NCI-H2227 treated with DMSO at 0.1 percent for 48 hours (cell line): Measurements from ENCODE around the gene CBL.
A peak's percentile ranks its signal among the peaks of the same experiment; 100 is the strongest.

Source experiments
- DNase-seq: peaks from one replicate; lab custom pipeline; 2025; lab: John Stamatoyannopoulos, UW

CBL gene

DNA sequence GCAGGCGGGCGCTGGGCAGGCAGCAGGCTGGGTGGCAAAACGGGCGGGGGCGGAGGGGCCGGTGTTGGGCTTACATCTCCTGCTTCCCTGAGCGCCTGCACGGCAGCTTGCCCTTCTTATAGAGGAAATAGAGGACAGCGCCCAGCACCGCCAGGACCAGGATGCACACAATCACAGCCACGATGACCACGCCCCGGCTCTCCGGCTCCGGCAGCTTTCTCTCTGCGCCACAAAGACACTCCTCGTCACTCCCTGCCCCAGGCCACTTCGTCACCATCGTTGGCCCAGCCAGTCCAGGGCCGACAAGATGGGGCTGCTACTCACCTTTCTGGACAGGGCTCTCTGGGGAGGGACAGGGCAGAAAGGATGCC is 104.5 kb downstream of the CBL start:
- no peak for DNase-seq

DNA sequence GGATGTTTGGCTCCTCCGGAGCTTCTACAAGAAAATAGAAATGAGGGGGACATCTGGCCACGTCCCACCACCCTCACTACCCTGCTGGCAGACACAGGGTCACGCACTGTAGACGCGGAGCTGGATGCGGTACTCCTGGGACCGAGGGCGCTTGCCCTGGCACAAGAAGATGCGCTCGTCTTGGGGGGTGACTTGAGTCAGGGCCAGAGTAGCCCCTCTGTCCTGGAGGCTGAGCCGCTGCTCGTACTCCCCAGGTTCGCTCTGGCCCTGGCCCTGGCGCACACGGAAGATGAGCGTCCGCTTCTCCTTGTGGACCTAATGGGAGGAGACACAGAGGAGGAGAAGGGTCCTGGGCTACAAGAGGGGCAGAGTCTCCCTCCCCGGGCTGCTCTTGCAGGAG is 108.6 kb downstream of the CBL start:
- peak; percentile 31 for DNase-seq

DNA sequence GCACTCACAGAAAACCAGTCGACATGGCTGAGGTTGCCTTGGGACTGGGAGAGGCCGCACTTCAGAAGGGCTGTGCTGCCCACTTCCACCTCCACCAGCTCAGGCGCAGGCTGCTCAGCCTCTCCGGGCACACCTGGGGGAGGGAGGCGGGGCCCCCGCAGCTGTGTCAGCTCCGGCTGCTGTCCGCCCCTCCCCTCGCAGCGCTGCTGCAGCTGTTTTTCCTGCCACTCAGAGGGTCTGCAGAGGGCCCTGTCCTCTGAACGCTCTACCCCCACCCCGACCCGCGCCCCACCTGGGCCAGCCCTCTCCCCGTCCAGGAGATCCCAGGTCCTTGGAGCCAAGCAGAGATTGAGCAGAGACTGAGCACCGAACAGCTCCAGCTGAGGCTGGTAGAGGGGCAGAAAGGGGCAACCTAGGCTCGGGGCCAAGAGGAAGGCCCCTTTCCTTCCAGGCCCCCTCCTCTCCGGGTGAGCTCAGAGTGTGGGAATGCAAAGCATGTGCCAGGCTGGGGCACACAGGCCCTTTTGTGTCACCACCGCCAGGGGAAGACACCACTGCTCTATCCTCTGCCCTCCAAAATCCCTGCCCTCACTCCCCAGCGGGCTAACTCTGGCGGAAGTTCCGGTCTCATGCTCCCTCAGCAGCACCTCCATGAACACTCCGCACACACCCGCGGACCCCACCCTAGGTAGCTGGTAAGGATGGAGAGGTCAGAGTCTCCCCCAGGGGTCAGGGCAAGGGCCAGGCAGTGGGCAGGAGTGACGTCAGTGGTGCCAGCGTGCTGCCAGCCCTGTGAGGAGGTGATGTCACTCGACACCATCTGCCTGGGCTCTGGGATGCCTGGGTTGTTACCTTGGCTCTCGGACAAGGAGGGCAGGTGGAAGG is 109.2 kb downstream of the CBL start:
- DNase-seq, result peak; percentile 31

DNA sequence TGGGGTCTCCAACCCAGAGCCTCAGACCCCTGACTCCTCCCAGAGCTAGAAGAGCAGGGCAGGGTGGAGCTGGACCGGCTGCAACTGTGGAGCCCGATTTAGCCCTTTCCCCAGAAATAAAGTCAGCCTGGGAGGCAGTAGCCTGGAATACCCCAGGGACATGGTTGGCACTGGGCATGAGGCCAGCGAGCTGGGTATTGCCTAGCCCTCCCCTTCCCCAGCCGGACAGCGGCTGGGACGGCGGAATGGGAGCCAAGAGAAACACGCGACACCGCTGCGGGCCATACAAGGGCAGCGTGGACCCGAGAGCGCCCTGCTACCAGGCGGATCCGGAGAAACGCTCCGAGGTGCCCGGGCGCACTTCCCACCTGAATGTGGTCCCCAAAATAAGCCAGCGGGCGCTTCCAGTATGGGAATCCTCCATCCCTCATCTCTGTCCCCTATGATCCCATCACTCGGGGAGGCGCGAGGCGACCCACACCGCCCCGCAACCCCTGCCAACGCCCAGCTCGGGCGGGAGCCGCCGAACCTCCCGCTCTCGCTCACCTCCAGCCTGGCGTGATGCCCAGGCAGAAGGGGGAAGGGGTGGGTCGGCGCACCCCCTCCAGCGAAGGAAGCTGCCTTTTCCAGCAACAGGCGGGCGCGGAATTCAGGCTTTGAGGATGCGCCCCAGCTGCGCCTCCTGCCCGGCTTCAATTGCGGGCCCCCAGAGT is 110.0 kb downstream of the CBL start:
- DNase-seq, result peak; percentile 12

DNA sequence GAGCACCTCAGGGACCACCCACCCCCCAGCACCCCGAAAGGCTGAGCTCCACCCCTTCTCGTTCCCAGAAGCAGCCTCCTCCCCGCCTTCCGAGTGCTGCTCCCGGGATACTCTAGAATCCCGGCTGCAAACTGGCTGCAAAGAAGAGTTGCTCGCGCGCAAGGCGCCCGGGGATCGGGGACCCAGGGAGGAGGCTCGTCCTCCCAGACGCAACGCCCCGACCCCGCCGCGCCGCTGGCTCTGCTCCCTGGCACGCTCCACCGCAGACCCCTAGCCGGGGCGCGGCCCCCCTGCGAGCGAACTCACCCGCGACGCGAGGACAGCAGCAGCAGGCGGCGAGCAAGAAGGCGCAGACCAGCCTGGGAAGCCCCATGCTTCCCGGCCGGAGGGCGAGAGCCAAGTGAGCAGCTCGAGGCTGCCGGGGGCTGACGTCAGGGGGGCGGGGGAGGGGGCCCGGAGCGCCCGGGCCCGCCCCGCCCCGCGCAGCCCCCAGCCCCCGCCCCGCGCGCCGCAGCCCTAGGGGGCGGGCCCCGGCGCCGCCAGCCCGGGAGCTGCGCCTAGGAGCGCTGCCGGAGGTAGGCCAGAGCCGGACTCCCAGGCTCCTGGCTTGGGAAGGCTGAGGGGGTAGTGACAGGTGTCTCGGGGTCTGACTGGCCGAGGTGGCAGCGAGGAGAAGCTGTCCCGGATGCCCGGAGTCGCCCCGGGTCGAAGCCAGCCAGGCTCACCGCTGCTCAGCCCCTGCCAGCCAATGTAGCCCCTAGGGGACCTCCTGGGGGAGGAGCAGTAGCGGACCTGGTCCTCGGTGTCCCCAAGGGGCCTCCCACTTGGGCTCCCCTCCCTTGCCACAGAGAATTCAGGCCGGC is 110.8 kb downstream of the CBL start, which contains the start of gene MCAM:
MCAM (minus strand) TSS at position 402 of the 863 bp plus-strand sequence; CDS start at position 373, 29 bp downstream.
- no peak for DNase-seq

DNA sequence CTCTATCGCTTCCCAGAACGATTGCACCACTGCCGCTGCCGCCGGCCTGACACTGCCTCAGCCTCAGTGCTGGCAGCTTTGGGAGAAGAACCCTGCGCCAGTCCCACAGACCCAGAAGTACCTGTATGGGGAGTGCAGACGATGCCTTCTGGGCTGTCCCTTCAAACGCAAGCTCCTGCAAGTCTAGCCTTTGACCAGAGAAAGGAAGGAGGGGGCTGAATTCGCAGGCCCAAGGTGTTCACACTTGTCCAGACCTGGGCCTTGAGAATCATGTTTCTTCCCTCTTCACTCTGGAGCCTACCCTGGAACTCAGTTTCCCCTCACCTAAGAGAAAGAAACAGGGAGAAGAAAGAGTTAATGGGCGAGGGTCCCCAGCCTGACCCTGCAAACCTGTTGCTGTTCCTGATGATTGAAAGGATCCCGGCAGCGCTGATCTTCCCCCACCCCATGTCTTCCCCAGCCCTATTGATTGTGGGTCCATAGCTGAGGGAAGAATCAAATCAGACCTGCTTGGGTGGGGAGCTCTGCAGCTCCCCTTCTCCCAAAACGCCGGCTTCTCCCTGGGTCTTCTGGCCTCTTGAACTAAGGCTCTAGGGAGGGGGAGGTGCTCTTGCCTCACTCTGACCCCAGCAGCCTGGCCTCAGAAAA is 111.6 kb downstream of the CBL start:
- no peak for DNase-seq

DNA sequence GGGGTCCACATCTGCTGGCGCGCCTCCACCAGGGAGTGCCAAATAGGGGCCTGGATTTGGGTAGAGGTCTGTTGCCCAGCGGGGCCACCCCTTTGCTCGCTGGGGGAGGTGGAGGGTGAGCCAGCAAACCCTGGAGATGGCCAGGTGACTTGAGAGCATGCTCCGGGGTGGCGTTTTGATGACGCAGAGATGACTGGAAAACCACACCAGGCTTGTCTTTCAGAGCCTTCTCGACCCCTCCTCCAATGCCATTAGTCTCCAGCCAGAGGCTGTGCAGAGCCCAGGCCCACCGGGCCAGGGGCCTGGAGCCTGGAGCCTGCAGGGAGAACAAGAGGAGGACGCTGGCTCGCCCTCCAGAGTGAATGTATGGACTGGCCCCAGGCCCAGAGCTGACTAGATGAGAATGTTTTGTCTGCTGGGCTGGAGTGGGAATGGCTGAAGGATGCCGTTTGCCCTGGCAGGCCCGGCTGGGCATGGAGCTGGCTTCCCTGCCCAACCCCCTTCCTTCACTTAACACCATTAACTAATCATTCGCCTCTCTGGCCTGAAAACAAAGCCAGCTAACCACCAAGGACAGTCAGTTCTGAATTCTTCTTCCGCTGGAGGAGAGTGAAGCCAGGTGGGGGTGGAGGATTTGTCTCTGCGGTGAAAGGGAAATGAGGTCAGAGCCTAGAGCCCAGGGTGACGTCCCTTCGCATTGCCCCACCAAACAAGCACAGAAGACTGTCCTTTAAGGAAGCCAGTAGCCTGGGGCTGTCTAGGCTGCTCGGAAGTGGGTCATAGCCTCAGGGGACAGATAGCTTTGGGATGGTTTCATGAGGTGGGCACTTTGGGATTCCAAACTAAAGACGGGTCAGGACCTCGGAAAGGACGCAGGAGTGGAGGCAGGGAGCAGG is 112.3 kb downstream of the CBL start:
- DNase-seq, result no peak

DNA sequence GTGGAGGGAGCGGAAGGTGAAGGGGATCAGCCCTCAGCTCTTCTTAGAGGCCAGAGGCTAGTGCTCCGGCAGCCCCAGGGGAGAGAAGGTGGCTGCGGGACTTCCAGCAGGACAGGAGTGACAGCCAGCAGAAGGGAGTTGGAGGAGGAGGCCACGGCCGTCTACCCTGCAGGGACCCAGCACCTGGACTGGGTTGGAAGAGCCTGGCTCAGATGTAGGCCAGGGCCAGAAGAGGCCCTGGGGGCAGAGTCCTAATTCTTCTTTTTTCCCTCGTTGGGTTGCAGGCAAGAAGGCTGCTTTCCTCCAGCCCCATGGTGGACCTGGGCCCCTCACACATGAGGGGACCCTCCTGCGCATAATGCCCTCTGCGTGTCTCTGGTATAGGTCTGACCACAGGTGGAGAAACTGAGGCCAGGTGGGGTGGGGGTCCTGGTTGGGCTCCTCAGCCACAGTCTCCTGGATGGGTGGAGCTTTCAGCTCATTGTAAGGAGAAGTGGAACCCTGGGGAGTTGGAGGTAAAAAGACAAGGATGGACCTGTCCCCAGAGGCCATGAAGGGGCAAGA is 113.1 kb downstream of the CBL start:
- DNase-seq, result no peak

DNA sequence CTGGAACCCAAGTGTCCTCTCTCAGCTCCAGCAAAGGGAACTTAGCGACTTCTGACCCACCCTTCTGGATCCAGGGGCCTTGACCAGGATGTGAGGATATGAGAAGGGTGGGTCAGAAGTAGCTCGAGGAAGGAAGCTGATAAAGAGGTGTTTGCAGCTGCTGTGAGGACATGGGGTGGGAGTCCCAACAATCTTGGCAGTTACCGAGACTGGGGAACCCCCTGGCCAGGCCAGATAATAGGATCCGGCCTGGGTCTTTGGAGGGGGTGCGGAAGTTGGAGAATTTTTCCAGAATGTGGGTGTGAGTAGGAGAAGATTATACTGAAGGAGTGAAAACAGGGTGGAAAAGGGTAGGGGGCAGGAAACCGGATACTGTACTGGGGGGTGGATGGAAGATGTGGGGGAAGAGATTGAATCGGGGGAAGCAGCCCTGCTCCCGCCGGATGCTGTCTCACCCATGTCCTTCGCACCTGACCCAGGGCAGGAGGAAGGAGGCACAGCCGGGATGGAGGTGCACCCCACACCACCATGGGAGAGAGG is 113.6 kb downstream of the CBL start:
- no peak for DNase-seq

DNA sequence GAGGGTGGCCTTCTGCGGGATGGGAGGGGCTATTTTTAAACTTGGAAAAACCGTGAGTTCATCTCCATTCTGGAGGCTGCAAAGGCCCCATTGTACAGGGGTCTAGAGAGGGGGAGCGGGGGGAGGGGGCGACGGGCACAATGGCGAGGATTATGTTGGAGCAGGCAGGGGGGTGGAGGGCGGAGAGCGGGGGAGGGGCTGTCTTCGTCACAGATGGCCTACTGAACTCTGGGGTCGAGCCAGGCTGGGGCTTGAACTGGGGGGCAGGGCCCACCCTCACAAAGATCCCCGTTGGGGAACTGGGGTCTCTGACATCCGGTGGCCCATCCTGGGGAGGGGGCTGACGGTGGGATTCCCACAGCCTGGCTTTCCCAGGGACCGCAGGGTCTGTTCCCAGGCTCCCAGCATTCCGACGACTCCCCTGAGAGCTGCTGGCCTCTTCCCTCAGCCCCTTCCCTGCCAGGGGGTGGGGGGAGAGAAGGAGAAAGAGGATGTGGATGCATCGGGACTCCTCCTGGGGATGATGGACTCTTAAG is 114.2 kb downstream of the CBL start:
- no peak for DNase-seq

DNA sequence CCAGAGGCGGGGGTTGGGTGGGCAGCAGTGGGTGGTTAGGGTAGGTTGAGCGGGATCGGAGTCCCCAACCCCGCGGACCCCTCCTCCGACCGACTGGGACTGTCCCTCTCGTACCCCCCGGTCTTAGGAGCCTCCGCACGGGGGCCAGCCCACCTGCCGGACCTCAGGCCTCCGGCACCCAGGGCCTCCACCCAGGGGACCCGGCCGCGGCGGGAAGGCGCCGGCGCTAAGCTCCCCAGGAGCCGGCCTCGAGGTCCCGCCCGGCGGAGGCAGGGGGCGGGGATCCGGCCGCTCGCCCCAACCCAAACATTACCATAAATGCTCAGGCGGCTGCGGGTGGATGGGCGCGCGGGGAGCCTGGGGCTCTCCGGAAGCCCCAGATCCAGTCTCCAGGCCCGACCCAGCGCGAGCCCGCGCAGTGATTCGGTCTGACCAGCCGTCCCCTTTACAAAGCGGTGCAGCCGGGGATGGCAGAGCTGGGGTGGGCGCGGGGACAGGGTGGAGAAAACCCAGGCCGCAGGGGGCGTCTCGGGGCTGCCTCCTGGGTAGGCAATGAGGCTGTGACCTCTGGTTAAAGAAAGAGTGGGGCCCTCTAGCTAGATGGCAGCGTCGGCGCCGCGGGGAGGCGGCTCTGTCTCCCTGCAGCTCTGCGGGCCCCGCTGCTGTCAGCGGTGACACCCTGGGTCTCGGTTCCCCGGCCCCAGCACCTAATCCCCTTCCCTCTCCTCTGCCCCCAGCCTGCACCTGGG is 114.8 kb downstream of the CBL start:
- DNase-seq, result no peak

DNA sequence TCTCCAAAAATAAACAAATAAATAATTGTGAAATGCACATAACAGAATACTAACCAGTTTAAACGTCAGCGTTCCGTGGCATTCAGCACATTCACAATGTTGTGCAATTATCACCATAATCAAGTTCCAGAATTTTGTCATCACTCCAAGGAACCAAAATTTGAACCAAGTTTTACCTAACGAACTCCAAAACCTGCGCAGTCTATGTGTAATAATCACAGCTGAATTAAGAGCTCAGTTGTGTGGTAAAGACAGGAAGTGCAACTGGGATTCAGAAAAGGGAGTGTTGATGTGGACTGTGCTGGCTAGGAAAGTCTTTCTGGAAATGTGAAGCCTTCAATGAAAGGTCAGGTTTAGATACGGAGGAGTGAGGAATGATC is 116.2 kb downstream of the CBL start:
- DNase-seq, result no peak

DNA sequence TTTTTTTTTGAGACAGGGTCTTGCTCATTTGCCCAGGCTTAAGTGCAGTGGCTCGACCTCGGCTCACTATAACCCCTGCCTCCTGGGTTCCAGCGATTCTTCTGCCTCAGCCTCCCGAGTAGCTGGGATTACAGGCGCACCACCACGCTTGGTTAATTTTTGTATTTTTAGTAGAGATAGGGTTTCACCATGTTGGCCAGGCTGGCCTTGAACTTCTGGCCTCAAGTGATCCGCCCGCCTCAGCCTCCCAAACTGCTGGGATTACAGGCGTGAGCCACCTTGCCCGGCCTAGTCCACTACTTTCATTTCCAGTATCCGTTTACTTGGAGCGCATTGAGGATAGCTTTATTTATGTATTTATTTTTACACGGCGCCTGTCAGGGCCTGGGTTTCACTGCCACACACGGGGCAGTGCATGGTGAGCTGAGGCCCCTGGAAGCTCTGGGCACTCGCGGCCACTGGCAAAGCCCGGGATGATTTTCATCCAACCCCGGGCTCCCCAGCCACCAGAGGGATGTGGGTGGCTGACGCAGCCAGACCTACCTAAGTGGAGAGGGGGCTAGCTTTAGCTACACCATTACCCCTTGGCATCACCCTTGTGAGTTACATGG is 116.9 kb downstream of the CBL start:
- no peak for DNase-seq

DNA sequence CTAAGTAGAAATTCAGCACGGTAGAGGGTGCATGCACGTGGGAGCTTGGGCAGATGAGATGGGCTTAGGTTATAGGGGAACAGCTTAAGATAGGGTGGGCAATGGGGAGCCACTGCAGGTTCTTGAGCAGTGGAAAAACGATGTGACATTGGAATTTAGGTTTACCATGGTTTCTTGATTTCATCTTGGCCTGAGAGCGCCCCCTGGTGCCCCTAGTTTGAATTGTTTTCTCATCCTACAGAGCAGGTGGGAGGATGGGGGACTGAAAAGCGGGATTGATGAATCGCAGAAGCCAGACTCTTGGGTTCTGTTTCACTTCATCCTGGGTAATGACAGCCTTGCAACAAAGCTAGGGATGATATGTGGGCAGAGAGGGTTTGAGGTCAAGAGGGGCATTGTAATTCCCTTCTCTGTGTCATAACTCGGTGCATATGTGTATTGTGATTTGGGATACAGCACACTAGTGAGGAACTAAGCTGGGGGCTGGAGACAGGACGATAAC is 117.4 kb downstream of the CBL start:
- peak; percentile 73 for DNase-seq

DNA sequence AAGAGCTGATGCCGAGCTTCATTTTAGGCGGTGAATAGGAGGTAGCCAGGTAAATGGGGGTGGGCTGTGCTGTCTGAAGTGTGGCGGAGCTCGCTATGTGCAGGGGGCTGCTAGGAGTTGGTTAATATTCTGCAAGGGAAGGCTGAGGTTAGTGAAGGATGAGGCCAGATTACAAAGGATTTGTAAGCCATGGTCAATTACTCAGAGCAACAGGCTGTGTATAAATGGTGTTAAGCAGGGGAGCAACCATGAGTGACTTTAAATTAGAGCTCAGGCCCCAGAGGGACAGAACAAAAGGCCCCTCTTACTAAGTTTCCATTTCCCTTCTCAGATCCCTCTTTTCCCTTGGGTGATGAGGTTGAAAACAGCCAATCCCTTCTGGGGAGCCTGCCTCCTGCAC is 118.0 kb downstream of the CBL start:
- DNase-seq, result peak; percentile 47

DNA sequence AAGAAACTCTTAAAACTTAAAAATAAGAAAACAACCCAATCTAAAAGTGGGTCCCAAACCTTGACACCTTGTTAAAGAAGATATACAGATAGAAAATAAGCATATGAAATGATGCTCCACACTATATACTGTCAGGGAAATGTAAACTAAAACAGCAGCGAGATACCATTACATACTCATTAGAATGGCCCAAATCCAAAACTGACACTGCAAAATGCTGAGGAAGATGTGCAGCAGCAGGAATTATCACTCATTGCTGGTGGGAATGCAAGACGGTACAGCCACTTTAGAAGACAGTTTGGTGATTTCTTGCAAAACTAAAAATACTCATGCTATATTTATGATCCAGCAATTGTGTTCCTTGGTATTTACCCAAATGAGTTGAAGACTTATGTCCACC is 123.2 kb downstream of the CBL start:
- DNase-seq, result no peak

DNA sequence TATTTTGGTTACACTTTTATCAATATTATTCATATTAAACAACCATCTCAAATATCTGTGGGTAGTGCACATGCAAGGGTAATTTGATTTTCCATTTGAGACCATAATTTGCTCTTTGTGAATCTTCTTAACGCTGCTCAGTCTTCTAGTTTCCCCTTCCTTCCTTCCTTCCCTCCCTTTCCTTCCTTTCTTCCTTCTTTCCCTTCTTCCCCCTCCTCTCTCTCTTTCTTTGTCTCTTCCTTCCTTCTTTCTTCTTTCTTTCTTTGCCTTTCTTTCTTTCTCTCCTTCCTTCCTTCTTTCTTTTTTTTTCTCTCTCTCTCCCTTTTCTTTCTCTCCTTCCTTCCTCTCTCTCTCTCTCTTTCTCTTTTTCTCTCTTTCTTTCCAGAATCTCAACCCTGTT is 124.1 kb downstream of the CBL start:
- no peak for DNase-seq

DNA sequence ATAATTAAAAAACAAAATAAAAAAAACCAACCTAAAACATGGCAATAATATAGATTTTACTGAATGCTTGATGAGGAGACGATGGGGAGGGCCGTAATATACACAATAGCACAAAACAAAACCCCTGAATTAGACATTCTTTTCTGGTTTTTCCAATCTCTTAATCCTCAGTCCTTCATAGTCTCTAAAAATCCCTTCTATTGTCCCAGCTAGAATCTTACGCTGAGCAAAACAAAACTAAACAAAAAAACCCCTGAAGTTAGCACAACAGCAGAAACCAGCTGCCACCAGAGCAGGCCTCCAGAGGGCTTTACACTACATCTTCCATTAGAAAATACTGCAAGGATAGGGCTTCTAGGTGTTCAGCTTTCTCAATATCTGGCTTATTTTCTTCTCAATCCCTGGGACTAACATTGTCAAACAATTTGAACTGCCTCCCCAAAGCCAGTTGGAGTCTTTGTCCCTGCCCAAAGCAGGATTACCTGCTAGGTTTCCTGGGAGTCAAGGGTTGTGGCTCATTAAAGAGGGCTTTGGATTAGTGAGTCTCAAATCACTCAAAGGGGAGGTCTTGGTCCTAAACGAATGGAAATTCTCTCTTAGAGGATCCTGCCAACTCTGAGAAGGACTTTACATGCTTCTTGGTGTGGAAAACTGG is 126.1 kb downstream of the CBL start:
- DNase-seq, result no peak
